ENCODE data around the gene AKT2. TPM values are rescaled to one million over a fixed set of nuclear protein-coding genes. Genes with fewer than 3 reads are reported as not detected.

Gene AKT2
- total RNA-seq, 1 donor from 2014 or later: 135 TPM

DNA sequence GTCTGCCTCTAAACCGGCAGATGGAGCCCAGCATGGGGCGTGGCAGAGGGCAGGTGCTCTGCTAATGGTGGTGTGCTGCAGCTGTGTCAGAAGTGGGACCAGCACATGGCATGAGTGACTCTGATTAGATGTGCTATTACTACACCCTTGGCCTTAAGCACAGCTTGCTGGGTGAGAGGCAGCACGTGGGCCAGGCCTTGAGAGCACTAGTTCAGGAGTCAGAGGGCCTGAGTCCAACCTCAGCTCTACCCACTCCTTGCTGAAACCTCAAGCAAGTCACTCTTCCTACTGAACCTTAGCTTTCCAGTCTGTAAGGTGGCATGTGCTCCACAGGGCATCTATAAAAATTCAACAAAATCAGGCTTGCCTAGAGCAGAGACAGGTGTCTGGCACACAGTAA is 22.7 kb downstream of the AKT2 start:
- ATAC-seq: no peak
- intact Hi-C loops (cut with micrococcal nuclease): no loop called here
- DNase-seq: no peak

DNA sequence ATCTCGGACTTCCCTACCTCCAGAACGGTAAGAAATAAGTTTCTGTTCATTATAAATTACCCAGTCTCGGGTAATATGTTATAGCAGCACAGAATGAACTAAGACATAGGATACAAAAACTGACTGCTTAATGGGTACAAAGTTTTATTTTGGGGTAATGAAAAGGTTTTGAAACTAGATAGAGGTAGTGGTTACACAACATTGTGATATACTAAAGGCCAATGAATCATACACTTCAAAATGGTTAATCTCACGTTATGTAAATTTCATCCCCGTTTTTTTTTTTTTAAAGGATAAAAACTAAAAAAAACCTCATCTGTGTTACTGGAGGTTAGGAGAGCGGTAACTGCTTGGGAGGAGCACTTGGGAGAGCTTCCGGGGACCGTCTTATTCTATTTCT is 23.5 kb downstream of the AKT2 start:
- ATAC-seq (no peak), DNase-seq (no peak)
- intact Hi-C loops (cut with micrococcal nuclease): no loop called here

GRCh38 chr19:40257096-40257517 is 28.0 kb downstream of the AKT2 start:
- peak; percentile 75 for DNase-seq
- ATAC-seq: peak; percentile 89
- intact Hi-C loops (cut with micrococcal nuclease): no loop called here

DNA sequence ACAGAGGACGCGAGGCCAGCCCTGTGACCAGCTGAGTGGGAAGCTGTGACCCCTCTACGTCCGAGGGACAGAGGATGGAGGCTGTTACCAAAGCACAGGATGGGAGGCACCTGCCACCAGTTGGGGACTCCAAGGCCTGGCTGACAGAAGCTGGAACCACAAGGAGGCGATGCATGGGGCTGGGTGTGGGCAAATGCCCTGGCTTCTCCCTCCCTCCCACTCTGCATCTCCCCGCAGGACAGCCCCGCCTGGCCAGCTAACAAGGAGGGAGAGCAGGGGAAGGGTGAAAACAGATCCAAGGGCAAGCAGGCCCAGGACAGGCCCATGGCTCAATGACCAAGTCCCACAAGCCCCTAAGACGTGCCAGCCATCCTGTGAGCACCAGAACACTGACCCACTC is 28.6 kb downstream of the AKT2 start:
- no peak for ATAC-seq
- no peak for DNase-seq
- intact Hi-C loops (cut with micrococcal nuclease): no loop called here

GRCh38 chr19:40255619-40256166 is 29.5 kb downstream of the AKT2 start:
- ATAC-seq (no peak), DNase-seq (no peak)
- intact Hi-C loops (cut with micrococcal nuclease): no loop called here

GRCh38 chr19:40254714-40255418 is 30.3 kb downstream of the AKT2 start:
- intact Hi-C loops (cut with micrococcal nuclease): no loop called here

DNA sequence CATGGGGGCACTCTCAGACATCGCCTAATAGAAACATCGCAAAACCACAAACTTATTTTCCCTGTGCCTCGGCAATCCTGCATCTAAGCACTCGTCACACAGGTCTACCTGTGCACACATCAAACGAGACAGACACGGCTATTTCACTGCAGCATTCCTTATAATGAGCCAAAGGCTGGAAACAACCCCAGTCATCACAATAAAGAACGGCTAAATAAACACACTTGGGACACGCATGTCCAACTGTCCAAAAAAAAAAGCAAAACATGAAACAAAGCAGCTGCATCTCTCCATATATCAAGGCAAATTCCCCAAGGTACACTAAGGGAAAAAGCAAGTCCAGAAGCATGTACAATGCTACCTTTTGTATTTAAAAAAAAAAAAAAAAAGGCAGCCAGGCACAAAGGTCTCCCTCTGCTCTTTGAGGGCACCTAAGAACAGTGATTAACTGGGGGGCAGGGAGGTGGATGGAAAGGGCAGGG is 31.5 kb downstream of the AKT2 start:
- intact Hi-C loops (cut with micrococcal nuclease): no loop called here
- ATAC-seq (no peak), DNase-seq (no peak)

More at GRCh38 chr19:40254714-40255418, 30.3 kb downstream of the AKT2 start:
- DNase-seq (no peak), ATAC-seq (no peak)

DNA sequence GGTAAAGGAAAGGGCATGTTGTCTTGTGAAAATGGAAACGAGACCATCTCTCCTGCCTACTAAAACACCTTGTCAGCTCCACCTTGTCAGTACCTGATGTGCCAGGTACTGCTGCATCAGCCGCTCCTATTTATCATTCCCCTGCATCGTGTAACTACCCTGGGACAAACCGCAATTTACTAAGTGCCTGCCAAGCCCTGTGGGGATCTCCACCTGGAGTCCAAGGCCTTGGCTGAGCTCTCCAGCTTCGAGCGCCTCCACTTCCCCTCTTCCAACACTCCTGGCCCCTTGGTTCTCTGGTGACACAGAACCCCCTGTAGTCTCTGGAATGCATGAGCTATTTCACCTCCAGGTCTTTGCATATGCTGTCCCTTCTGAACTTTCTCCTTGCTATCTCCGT is 32.8 kb downstream of the AKT2 start:
- no peak for DNase-seq
- intact Hi-C loops (cut with micrococcal nuclease): no loop called here
- no peak for ATAC-seq

- DNase-seq: no peak
- intact Hi-C loops (cut with micrococcal nuclease): no loop called here
Observed at GRCh38 chr19:40251991-40252390, 33.2 kb downstream of the AKT2 start.

DNA sequence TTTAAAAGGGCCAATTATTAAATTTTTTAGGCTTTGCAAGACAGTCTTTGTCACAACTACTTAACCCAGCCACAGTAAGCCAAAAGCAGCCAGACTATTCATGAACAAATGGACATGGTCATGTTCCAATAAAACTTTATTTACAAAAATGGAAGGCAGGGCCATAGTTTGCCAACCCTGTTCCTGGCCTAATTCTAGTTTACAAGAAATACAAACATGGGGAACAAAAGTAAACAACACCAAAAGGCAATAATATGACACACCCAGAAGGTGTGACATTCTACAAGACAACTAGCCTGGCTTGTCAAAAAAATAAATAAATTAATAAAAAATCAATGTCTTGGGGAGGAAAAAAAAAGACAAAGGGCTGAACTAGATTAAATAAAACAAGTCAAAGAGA is 33.9 kb downstream of the AKT2 start:
- DNase-seq (no peak), ATAC-seq (no peak)
- intact Hi-C loops (cut with micrococcal nuclease): no loop called here

More at GRCh38 chr19:40251991-40252390, 33.2 kb downstream of the AKT2 start:
- no peak for ATAC-seq

- ATAC-seq (no peak), DNase-seq (no peak)
- intact Hi-C loops (cut with micrococcal nuclease): no loop called here
Observed at GRCh38 chr19:40249781-40250180, 35.4 kb downstream of the AKT2 start.

DNA sequence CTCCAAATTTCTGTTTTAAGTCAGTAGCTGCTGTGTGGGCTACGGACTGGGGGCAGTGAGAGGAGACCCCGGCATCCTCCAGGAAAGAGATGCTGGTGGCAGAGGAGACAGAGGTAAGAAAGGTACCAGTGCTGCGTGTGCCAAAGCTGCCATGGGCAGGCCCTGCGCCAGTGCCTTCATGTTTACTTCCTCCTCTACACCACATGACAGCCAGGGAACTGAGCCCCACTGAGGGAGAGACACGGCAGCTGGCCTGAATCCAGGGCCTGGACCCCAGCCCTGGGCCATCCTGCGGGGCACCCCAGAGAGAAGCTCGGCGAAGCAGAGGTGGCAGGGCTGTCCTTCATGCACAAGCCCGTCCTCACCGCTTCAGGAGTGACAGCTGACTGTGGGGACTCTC is 35.9 kb downstream of the AKT2 start:
- no peak for DNase-seq
- intact Hi-C loops (cut with micrococcal nuclease): no loop called here
- no peak for ATAC-seq

DNA sequence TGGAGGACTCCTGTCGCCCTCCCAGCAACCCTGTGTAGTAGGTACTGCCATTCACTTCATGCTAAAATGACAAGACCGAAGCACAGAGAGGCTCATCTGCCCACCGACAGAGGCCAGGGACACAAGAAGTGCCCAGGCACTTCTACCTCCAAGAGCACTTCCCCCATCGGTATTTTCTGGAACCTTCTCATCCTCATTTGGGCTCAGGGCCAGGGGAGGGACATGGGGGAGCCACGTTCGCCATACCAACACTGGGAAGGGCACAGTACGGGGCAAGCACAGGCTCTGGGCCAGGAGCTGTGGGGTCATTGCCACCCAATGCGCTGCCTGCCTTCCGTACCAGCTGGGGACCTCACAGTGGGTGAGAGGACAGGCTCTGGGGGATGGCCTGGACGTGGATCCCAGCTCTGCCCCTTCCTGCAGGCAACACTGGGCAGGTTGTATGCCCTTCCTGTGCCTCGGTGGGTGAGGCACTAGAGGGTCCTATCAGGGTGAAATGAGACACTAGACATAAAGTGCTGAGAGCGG is 37.3 kb downstream of the AKT2 start:
- no peak for ATAC-seq
- intact Hi-C loops (cut with micrococcal nuclease): no loop called here
- DNase-seq: no peak

DNA sequence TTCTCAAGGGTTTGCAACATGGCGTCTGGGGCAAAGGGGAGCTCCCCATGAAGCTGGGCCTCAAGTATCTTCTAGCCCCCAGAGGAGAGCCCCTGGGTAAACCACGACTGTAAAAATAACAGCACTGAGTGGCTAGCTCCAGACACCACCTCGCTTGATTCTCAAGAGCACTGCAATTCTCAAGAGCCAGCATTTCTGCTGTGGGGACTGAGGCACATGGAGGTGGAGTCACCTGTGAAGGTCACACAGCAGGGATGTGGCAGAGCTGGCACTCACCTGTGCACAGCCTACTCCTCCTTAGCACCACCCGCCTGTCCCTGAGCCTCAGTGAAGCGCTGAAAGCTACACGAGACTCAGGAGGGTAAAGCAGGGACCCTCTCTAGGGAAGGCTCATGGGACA is 38.0 kb downstream of the AKT2 start:
- DNase-seq (no peak), ATAC-seq (no peak)
- intact Hi-C loops (cut with micrococcal nuclease): no loop called here

DNA sequence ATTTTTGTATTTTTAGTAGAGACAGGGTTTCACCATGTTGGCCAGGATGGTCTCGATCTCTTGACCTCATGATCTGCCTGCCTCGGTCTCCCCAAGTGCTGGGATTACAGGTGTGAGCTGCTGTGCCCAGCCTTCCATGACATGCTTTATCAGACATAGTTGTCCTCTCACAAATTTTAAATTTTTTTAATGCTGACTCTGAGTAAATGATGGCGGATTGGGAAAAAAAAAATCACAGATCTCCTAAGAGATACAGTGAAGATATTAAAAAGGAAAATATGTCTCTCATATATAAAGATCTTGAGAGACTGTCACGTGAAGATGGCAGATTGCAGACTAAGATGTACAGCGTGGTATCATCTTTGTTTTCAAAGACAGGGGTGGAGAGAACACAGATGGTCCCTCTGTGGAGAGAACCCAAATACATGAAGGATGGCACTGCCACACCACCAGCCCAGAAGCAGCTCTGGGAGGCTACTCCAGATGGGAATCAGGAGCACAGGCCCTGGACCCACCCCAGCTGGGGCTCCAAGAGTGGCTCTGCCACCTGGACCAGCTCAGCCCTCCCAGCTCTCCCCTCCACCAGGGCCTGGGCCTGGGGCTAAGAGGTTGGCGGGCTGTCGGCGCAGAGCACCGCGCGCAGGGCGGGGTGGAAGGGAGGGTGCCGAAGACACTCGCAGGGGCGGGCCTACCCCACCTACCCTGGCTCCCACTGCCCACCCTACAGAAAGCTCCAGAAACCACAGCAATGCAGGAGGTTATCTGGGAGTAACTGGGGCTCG is 38.7 kb downstream of the AKT2 start:
- DNase-seq (no peak), ATAC-seq (no peak)
- intact Hi-C loops (cut with micrococcal nuclease): no loop called here

DNA sequence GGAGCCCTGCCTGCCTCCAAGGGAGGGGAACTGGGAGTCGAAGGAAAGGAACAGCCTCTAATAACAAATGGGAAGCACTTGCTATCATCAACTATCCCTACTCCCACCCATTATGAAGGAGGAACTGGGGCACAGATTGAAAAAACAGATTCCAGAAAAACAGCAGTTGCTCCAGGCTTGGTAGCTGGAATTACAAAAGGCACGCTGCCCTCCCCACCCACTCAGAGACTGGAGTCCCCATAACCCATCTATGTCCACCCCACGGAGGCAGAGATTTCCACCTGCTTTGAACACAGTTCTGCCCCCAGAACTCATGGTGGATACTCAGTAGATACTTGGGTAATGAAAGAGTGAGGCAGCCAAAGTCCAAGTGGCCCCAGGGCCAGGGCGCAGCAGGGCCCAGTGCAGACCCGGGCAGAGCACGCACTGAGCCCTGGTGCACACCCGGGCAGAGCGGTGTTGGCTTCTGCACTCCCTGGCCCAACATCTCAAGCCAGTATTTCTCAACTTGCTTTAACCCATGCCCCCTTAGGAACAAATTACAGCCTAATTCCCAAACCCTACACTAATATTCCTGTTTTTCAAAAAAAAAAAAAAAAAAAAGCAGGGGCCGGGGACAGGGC is 39.5 kb downstream of the AKT2 start:
- intact Hi-C loops (cut with micrococcal nuclease): no loop called here
- ATAC-seq (no peak), DNase-seq (no peak)

- intact Hi-C loops (cut with micrococcal nuclease): no loop called here
- no peak for ATAC-seq
Observed at GRCh38 chr19:40244579-40245317, 40.4 kb downstream of the AKT2 start.

DNA sequence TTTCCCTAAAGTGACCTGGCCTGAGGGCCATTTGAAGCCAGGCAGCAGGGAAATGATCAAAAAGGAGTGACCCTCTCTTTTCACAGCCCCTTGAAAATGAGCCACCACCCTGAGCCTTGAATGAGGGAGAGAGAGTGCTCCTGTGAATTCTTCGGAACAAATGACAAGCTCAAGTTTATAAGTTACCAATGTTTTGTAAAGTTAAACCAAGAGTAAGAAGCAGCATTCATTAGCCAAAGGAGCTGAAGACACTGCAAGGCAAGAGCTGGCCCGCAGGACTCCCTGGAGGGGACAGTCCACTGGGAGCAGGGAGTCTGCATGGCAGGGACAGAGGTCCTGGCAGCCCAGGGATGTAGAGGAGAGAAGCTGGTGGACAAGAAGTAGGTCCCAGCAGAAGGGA is 42.0 kb downstream of the AKT2 start:
- DNase-seq (no peak), ATAC-seq (no peak)
- intact Hi-C loops (cut with micrococcal nuclease): no loop called here

More at GRCh38 chr19:40244579-40245317, 40.4 kb downstream of the AKT2 start:
- DNase-seq: no peak

- no peak for ATAC-seq
- intact Hi-C loops (cut with micrococcal nuclease): no loop called here
- DNase-seq: no peak
Observed at GRCh38 chr19:40242480-40242879, 42.7 kb downstream of the AKT2 start.
